ENCODE data around the gene ST3GAL4. TPM values are rescaled to one million over a fixed set of nuclear protein-coding genes. Genes with fewer than 3 reads are reported as not detected.
"Not testable (repeated sequence)": the region's sequence is repeated elsewhere in the genome, so short reads cannot be mapped to it uniquely, and the experiment has no call there.

Gene ST3GAL4
- polyA plus RNA-seq, 1 of the 3 experiments (the other 2 are of a cell fraction): 32.0 TPM

GRCh38 chr11:126394036-126394435 is 38.5 kb downstream of the ST3GAL4 start (continued):
- TF ChIP-seq IRF3 (IDR thresholded peaks at IDR 0.05; ENCODE audit: low read depth, low read length) (no peak), EP300 (IDR thresholded peaks at IDR 0.05; ENCODE audit: borderline replicate concordance in 1 of 2, low read depth in 1 of 2, low read length in 1 of 2) (no peak), FOSL2 (IDR thresholded peaks at IDR 0.05; ENCODE audit: borderline replicate concordance, low read depth) (no peak), GABPA (IDR thresholded peaks at IDR 0.05; ENCODE audit: low read depth) (no peak), USF1 (IDR thresholded peaks at IDR 0.05; ENCODE audit: borderline replicate concordance, low read depth) (no peak), NRF1 (IDR thresholded peaks at IDR 0.05; ENCODE audit: low read depth, low read length) (no peak)

- H3K4me3 ChIP-seq (ENCODE audit: low read depth in 2 of 2, low read length in 1 of 2); H3F3A ChIP-seq (replicated peaks; ENCODE audit: insufficient read depth); H3K9ac ChIP-seq; H3K9me3 ChIP-seq; H3K36me3 ChIP-seq (replicated peaks in 1 of 2; ENCODE audit: control insufficient read depth in 1 of 2, insufficient read depth in 2 of 2, low read length in 1 of 2); POLR2A ChIA-PET; H3K9me2 ChIP-seq; H3K4me2 ChIP-seq; H4K20me1 ChIP-seq (ENCODE audit: insufficient read depth); H2AFZ ChIP-seq (ENCODE audit: low read depth); DNase-seq; H3K27me3 ChIP-seq (ENCODE audit: insufficient read depth): not testable (repeated sequence)
- Histone ChIP-seq H3K79me2 (ENCODE audit: insufficient read depth) (peaks cover 27% of the 10 kb centered on the region; the same call in 1 of the 2 replicates), H3K27ac (ENCODE audit: low read depth in 2 of 2, low read length in 1 of 2) (peak overlapping the region in 1 of 2 experiments; percentile 4; a peak in 1 of 4 replicates), H3K4me1 (ENCODE audit: control insufficient read depth in 1 of 2, insufficient read depth in 2 of 2, low read depth in 1 of 2, low read length in 1 of 2) (peaks cover 0 to 47% of the 10 kb centered on the region in 2 experiments; a peak in 1 of 4 replicates)
- 65% methylated on average over 5 of the region's 7 CpGs for whole genome bisulfite sequencing (ENCODE audit: low lambda C conversion rate)
- CTCF ChIA-PET: interaction anchor here (1.2 to 1.4 kb wide), 2 partner anchors 84 to 87 kb away, joined by 3 read pairs; no protein-coding TSS in a partner anchor
These were observed 39.2 kb downstream of the ST3GAL4 start for GRCh38 chr11:126394634-126395072.

GRCh38 chr11:126395784-126396183 is 40.3 kb downstream of the ST3GAL4 start:
- H2AFZ ChIP-seq (ENCODE audit: low read depth); H3K36me3 ChIP-seq (replicated peaks in 1 of 2; ENCODE audit: control insufficient read depth in 1 of 2, insufficient read depth in 2 of 2, low read length in 1 of 2); POLR2A ChIA-PET; H3K9me3 ChIP-seq; H3K27me3 ChIP-seq (ENCODE audit: insufficient read depth); H3K27ac ChIP-seq (ENCODE audit: low read depth in 2 of 2, low read length in 1 of 2); DNase-seq; H3K4me2 ChIP-seq; H3K4me3 ChIP-seq (ENCODE audit: low read depth in 2 of 2, low read length in 1 of 2); CTCF ChIA-PET; H3K9ac ChIP-seq; H3K9me2 ChIP-seq; H3F3A ChIP-seq (replicated peaks; ENCODE audit: insufficient read depth); H4K20me1 ChIP-seq (ENCODE audit: insufficient read depth): not testable (repeated sequence)
- WGBS (ENCODE audit: low lambda C conversion rate): 93% methylated on average over 5 of the region's 13 CpGs
- peaks cover 22% of the 10 kb centered on the region; the same call in 1 of the 2 replicates for H3K79me2 ChIP-seq (ENCODE audit: insufficient read depth)
- peaks cover 0 to 47% of the 10 kb centered on the region in 2 experiments; a peak in 1 of 4 replicates for H3K4me1 ChIP-seq (ENCODE audit: control insufficient read depth in 1 of 2, insufficient read depth in 2 of 2, low read depth in 1 of 2, low read length in 1 of 2)

- H3K27ac ChIP-seq (ENCODE audit: low read depth in 2 of 2, low read length in 1 of 2); H3K4me3 ChIP-seq (ENCODE audit: low read depth in 2 of 2, low read length in 1 of 2); POLR2A ChIA-PET; H2AFZ ChIP-seq (ENCODE audit: low read depth); H4K20me1 ChIP-seq (ENCODE audit: insufficient read depth); H3K36me3 ChIP-seq (replicated peaks in 1 of 2; ENCODE audit: control insufficient read depth in 1 of 2, insufficient read depth in 2 of 2, low read length in 1 of 2); H3K27me3 ChIP-seq (ENCODE audit: insufficient read depth); H3K9me2 ChIP-seq; CTCF ChIA-PET; H3K9ac ChIP-seq; H3F3A ChIP-seq (replicated peaks; ENCODE audit: insufficient read depth); DNase-seq; H3K4me2 ChIP-seq; H3K9me3 ChIP-seq: not testable (repeated sequence)
- Histone ChIP-seq H3K79me2 (ENCODE audit: insufficient read depth) (peaks cover 18% of the 10 kb centered on the region; the same call in 1 of the 2 replicates), H3K4me1 (ENCODE audit: control insufficient read depth in 1 of 2, insufficient read depth in 2 of 2, low read depth in 1 of 2, low read length in 1 of 2) (peaks cover 0 to 43% of the 10 kb centered on the region in 2 experiments; a peak in 1 of 4 replicates)
- WGBS (ENCODE audit: low lambda C conversion rate): 94% methylated on average over 11 of the region's 15 CpGs
These were observed 40.8 kb downstream of the ST3GAL4 start for GRCh38 chr11:126396266-126396665.
